Fibroblast of skin of scalp (primary cell): ENCODE results near the gene HOXB3.

Experiments used
- DNase-seq: peaks from one replicate; pipeline ENCODE4 v3.0.0-alpha.2; 2013

Gene HOXB3

GRCh38 chr17:48584223-48584741 is 5.8 kb downstream of the HOXB3 start:
- DNase-seq = no peak

GRCh38 chr17:48583708-48584222 is 6.3 kb downstream of the HOXB3 start:
- DNase-seq = no peak

GRCh38 chr17:48582750-48583069 is 7.3 kb downstream of the HOXB3 start:
- DNase-seq = no peak

DNA sequence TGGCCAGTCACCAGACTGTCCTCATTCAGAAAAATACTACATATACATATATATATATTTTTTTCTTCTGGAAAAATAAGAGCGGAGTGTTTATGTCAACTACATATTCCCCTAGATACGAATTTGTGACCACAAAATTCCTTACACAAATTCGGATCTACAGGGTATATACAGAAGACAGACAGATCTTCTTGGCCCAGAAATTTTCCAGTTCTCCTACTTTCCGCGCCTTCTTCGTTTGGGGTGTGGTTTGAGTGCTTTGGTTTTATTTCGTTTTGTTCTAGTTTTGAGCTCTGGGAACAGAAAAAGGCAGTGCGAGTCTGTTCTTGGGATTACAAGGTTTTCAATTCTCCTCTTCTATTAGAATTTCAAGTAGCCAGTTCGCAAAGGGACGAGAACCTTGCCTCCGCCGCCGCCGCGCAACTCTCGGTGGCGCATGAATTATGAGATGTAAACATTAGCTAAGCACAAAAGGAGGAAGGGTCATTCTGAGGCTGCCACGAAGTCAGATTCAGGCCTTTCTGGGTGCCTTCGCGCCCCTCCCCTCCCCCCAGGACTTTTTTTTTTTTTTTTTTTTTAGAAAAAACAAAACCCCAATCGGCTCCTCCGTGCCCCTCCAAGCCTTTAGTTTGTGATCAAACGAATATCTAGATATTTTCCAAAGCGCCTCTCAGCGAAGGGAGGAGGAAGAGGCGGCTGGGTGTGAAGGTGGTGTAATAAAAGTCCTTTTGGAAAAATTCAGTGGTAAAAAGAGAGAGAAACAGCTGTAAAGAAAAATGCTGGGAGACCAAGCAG is 10.1 kb downstream of the HOXB3 start:
- DNase-seq = no peak

DNA sequence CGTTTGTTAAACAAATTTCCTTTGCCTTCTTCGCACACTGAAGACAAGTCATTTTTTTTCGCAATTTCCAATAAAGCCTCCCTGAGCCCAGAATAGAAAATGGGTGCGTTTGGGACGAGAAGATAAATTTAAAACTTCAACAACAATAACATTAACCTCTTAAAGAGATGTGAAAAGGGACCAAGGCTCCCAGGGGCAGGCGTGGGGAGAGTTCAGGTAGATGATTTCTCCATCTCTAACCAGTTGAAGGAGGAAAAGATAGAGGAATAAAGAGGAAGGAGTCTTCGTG is 10.6 kb downstream of the HOXB3 start:
- no peak for DNase-seq

GRCh38 chr17:48578616-48579470 is 11.2 kb downstream of the HOXB3 start:
- DNase-seq = no peak

GRCh38 chr17:48577946-48578615 is 12.0 kb downstream of the HOXB3 start, which contains the start of gene HOXB4:
Gene HOXB4, minus strand, starts transcription at chr17:48578350. Its CDS starts 31 bp downstream, at chr17:48578319.
- peak; percentile 71 for DNase-seq

DNA sequence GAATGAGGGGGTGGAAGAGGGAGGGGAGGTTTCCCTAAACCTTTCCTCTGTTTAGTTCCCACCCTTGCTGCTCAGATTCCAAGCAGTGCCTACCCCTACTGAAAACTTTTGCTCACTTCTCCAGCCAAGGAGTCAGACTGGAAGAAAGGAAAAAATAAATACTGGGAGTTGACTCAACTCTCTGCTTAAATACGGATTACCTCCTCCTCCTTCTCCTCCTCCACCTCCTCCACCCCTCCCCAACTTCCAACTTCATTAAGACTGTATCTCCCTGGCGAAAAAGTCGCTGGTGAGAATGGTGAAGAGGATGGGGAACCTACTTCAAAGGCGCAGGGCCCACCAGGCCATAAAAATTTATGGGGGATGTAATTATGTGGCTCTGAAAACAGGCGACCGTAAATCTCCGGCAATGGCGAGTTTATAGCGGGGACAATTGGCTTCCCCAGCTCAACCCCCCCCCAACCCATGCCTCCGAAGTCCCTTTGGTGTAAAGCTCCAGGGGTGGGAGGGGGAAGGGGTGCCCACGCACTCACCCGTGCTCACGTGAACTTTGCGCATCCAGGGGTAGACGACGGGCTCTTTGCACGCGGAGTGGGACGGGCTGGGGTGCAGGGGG is 12.6 kb downstream of the HOXB3 start:
- no peak for DNase-seq

DNA sequence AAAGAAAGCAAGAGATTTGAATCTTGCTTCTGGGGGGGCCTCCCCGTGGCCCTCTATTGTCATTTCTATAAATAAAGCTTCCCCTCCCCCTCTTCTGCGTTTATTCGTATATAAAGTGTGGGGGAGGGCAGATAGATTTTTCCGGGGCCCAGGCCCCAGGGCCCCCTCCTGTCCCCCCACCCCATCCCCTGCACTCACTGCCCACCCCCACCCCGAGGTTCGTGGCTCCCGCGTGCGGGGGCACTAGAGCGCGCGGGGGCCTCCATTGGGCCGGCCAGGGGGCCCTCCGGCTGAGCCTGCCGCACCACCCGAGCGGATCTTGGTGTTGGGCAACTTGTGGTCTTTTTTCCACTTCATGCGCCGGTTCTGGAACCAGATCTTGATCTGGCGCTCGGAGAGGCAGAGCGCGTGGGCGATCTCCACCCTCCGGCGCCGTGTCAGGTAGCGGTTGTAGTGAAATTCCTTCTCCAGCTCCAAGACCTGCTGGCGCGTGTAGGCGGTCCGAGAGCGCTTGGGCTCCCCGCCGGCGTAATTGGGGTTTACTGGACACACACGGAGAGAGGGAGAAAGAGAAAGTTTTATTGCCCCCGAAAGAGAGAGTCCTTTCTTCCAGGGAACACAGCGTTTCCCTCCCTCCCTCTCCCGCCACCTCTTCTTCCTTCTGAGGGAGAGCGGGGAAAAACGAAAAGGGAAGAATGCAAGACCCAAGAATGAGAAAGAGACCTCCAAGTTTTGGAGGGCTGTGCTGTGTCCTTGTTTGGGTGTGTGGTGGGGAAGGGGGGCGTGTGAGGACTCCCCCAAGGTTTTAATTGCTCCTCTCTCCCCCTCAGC is 13.3 kb downstream of the HOXB3 start:
- no peak for DNase-seq

GRCh38 chr17:48575673-48576478 is 14.2 kb downstream of the HOXB3 start:
- DNase-seq = no peak

DNA sequence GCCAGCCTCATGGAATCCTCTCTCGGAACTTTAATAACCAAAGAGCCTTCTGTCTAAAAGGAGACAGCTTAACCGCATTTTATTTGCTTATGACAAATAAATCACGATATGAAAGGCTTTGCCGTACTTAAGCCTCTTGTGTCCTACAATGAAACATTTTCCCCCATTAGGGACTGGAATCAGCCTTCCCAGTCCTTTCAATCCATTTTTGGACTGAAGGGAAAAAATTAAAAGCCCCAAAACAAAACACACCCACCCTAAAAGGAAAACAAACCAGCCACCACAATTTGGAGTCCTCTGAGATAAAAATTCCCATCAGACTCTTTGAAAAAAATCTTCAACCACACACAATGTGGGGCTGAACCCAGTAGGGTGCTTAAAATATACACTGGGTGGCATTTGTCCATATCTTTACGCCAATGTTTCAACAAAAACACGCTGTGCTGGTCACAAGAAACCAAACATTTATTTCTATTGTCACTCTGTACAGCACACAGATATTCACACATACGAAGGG is 14.9 kb downstream of the HOXB3 start:
- no peak for DNase-seq

DNA sequence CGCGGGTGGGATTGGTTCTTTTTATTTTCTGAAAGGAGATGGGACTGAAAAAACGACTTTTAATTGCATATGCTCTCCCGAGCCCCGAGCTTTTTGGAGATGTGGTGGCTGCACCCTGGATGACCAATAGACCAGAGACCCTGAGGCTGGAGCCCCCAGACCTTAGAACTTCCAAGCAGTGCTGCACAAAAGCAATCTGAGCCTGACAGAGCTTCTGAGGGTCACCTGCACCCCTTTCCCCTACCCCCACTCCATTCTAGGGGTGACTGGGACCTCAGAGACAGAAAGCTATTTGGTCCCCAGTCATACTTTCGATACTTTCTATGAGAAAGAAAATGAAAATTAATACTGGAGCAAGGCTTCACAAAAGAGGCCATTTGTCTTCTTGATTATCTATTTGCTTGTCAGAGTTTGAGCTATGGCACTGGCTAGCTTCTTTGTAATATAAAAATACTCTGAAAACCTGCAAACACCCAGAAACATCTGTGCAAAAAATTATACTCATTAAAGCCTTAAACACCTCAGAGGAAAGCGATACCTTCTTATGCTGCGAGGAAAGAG is 15.5 kb downstream of the HOXB3 start:
- DNase-seq = no peak

DNA sequence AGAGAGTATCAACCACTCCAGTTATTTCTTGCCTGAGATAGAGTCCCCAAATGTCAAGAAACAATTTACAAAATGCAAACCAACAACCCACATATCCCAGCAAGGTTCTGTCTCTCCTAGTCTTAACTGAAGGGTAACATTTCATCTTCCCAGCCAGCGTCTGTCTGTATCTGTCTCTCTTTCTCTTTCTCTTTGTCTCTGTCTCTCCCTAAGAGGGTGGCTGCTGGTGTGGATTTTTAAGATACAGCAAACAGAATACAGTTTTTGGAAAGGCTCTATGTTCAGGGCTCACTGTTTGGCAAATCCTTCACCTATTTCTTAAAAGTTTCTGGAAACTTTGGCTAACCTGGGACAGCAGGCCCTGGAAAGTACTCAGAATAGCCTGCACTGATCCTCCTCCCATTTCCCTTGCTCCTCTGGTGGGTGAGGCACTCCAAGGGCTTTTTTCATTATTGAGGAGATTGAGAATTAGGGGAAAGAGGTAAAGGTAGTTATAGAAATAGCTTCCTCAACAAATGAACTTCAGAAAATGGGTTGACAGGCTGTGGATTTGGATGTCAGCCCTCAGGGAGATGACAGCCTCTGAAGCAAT is 18.1 kb downstream of the HOXB3 start:
- DNase-seq = no peak

- no peak for DNase-seq
These were observed 18.8 kb downstream of the HOXB3 start for GRCh38 chr17:48571024-48571818.

GRCh38 chr17:48570325-48571023 is 19.6 kb downstream of the HOXB3 start:
- DNase-seq = no peak

- DNase-seq = no peak
These were observed 20.2 kb downstream of the HOXB3 start for GRCh38 chr17:48569674-48570324.

GRCh38 chr17:48569240-48569582 is 20.8 kb downstream of the HOXB3 start:
- DNase-seq = no peak
